Panc1 (cell line): ENCODE results near the gene LRPPRC. TPM values are rescaled to one million over a fixed set of nuclear protein-coding genes. Genes with fewer than 3 reads are reported as not detected.

Experiments
- ATAC-seq: fragments of 200-7000 bp; cut with Tn5 transposase; 2 replicates; pipeline ENCODE4 v1.9.1; 2020; ENCODE audit warnings: mild to moderate bottlenecking, moderate library complexity
- BruUV-seq: library from RNA; stranded (reverse); fragments of 400-500 nt; replicated peaks from 2 replicates; lab custom pipeline; 2021; lab: Mats Ljungman, UMichigan
- CTCF ChIA-PET: fragments of 300-600 bp; sonication (Branson Sonifier 250); formaldehyde crosslinking; loops from one replicate; lab custom pipeline; 2022; ENCODE audit warnings: antibody characterized with exemption; lab: Charles Lee
- POLR2A ChIA-PET: fragments of 300-600 bp; sonication (Branson Sonifier 250); formaldehyde crosslinking; loops from one replicate; lab custom pipeline; 2022; ENCODE audit warnings: antibody characterized with exemption; lab: Charles Lee
- DNase-seq: peaks from one replicate; pipeline ENCODE4 v3.0.0-alpha.2; 2010; ENCODE audit warnings: low read depth, low spot score
- H3K27ac ChIP-seq: 2 replicates; pipeline ENCODE4 v1.5.1; 2011; ENCODE audit warnings: mild to moderate bottlenecking, low read length, inconsistent platforms
- H3K27me3 ChIP-seq: fragments of 200-500 bp; sonication (Bioruptor generic); 2 replicates; pipeline ENCODE4 v1.6.0; 2014; ENCODE audit warnings: low read length, inconsistent platforms; ENCODE audit not compliant: control insufficient read depth, insufficient read depth
- H3K36me3 ChIP-seq: fragments of 200-500 bp; sonication (Bioruptor generic); 2 replicates; pipeline ENCODE4 v1.5.1; 2014; ENCODE audit warnings: inconsistent platforms, mild to moderate bottlenecking, low read length, moderate library complexity; ENCODE audit not compliant: control insufficient read depth, insufficient read depth
- H3K4me1 ChIP-seq: 2 replicates; pipeline ENCODE4 v1.5.1; 2011; ENCODE audit warnings: inconsistent platforms, mild to moderate bottlenecking, low read length, moderate library complexity; ENCODE audit not compliant: control insufficient read depth, insufficient read depth
- H3K4me3 ChIP-seq, 2 experiments: 2 replicates each; pipeline ENCODE4 v1.5.1; 2011 to 2012; ENCODE audit warnings: low read depth in 2 of 2, low read length in 2 of 2, mild to moderate bottlenecking in 2 of 2, inconsistent platforms in 1 of 2, moderate library complexity in 1 of 2
- H3K9me3 ChIP-seq: fragments of 200-500 bp; sonication (Bioruptor generic); 2 replicates; pipeline ENCODE4 v1.5.1; 2014; ENCODE audit warnings: low read depth, mild to moderate bottlenecking, inconsistent platforms, low read length, moderate library complexity; ENCODE audit not compliant: control insufficient read depth, insufficient read depth
- POLR2AphosphoS5 ChIP-seq: IDR thresholded peaks from 2 replicates; pipeline ENCODE4 v1.6.1; 2012; ENCODE audit warnings: mild to moderate bottlenecking, low read depth, low read length, moderate library complexity
- SIN3A ChIP-seq: IDR thresholded peaks from 2 replicates; pipeline ENCODE4 v1.6.1; 2012; ENCODE audit warnings: low read depth, mild to moderate bottlenecking, low read length, moderate library complexity, borderline replicate concordance; ENCODE audit not compliant: insufficient read depth
- TCF7L2 ChIP-seq: IDR thresholded peaks from 2 replicates; pipeline ENCODE4 v1.6.1; 2011; ENCODE audit warnings: mild to moderate bottlenecking, low read depth, low read length, inconsistent platforms
- in situ Hi-C: cut with HindIII; loops from 2 replicates; pipeline ENCODE4 v1.10.0; 2016; ENCODE audit warnings: low sequenced_read_pairs, low pct_unique_long_range_greater_than_20kb
- intact Hi-C: fragments of 100-400 bp; cut with micrococcal nuclease; formaldehyde crosslinking; loops from one replicate; pipeline ENCODE4 v1.10.0; 2022; ENCODE audit not compliant: unreplicated experiment
- total RNA-seq: library from RNA; stranded (reverse); gene quantifications from one replicate; pipeline ENCODE4 v1.2.1, GENCODE V29; 2021; ENCODE audit not compliant: unreplicated experiment
- TF ChIP-seq, protein P1 (sequence below): fragments of 450-650 bp; IDR thresholded peaks from 2 replicates; pipeline ENCODE4 v1.5.1; 2017; ENCODE audit warnings: mild to moderate bottlenecking
- TF ChIP-seq, protein P2 (sequence below), 2 experiments: IDR thresholded peaks; 2 replicates each; pipeline ENCODE4 v1.6.1; 2011 to 2012; ENCODE audit warnings: low read depth in 2 of 2, control low read depth in 1 of 2, low read length in 1 of 2, mild to moderate bottlenecking in 1 of 2, moderate library complexity in 1 of 2; ENCODE audit not compliant: insufficient read depth in 1 of 2

LRPPRC gene
- total RNA-seq, 1 experiment from 2014 or later = 207 TPM

DNA sequence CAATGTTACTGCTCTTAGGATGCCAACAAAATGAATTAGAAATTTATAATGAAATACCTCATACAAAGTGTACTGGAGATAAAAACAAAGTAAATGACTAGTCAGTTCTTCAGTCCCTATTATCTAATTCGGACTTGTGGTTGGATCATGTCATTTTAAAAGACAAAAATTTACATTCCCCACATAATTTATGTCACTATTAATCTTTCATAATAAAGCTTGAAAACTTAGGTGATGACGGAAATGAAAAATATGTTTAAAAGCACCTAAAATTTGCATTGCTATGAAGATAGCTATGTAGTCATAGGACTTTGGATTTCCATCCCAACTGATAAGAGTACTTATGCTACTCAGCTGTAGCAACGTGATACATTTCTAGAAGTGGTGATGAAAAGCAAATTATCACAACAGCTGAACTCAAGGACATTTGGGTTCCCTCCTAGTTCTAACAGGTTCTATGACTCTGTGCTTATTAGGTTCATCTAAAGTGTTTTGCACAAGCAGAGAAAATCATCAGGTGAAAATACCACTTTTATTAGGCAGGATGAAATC lies 58.4 kb downstream of the LRPPRC start:
- BruUV-seq = no TSS peak
- TF ChIP-seq SIN3A = no peak
- TF ChIP-seq, protein P1, sequence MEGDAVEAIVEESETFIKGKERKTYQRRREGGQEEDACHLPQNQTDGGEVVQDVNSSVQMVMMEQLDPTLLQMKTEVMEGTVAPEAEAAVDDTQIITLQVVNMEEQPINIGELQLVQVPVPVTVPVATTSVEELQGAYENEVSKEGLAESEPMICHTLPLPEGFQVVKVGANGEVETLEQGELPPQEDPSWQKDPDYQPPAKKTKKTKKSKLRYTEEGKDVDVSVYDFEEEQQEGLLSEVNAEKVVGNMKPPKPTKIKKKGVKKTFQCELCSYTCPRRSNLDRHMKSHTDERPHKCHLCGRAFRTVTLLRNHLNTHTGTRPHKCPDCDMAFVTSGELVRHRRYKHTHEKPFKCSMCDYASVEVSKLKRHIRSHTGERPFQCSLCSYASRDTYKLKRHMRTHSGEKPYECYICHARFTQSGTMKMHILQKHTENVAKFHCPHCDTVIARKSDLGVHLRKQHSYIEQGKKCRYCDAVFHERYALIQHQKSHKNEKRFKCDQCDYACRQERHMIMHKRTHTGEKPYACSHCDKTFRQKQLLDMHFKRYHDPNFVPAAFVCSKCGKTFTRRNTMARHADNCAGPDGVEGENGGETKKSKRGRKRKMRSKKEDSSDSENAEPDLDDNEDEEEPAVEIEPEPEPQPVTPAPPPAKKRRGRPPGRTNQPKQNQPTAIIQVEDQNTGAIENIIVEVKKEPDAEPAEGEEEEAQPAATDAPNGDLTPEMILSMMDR = no peak
- intact Hi-C loops (no loop called here), in situ Hi-C loops (no loop called here)
- DNase-seq (no peak), ATAC-seq (no peak)
- ChIA-PET CTCF (no interaction called here), POLR2A (no interaction called here)
- Histone ChIP-seq H3K4me1 (peaks cover 10% of the 10 kb centered on the region; the same call in 1 of the 2 replicates), H3K36me3 (peaks cover 50% of the 10 kb centered on the region), H3K9me3 (no peaks in the 10 kb centered on the region), H3K27me3 (no peaks in the 10 kb centered on the region), H3K27ac (no peak overlapping the region), H3K4me3 (no peak overlapping the region)

GRCh38 chr2:43934567-43934966 lies 61.2 kb downstream of the LRPPRC start:
- DNase-seq (no peak), ATAC-seq (no peak)
- Histone ChIP-seq H3K27me3 (no peaks in the 10 kb centered on the region), H3K27ac (no peak overlapping the region), H3K36me3 (peaks cover 44% of the 10 kb centered on the region), H3K9me3 (no peaks in the 10 kb centered on the region), H3K4me1 (no peaks in the 10 kb centered on the region), H3K4me3 (no peak overlapping the region)
- TF ChIP-seq SIN3A (no peak), TCF7L2 (no peak), POLR2AphosphoS5 (no peak)
- TF ChIP-seq, protein P2, sequence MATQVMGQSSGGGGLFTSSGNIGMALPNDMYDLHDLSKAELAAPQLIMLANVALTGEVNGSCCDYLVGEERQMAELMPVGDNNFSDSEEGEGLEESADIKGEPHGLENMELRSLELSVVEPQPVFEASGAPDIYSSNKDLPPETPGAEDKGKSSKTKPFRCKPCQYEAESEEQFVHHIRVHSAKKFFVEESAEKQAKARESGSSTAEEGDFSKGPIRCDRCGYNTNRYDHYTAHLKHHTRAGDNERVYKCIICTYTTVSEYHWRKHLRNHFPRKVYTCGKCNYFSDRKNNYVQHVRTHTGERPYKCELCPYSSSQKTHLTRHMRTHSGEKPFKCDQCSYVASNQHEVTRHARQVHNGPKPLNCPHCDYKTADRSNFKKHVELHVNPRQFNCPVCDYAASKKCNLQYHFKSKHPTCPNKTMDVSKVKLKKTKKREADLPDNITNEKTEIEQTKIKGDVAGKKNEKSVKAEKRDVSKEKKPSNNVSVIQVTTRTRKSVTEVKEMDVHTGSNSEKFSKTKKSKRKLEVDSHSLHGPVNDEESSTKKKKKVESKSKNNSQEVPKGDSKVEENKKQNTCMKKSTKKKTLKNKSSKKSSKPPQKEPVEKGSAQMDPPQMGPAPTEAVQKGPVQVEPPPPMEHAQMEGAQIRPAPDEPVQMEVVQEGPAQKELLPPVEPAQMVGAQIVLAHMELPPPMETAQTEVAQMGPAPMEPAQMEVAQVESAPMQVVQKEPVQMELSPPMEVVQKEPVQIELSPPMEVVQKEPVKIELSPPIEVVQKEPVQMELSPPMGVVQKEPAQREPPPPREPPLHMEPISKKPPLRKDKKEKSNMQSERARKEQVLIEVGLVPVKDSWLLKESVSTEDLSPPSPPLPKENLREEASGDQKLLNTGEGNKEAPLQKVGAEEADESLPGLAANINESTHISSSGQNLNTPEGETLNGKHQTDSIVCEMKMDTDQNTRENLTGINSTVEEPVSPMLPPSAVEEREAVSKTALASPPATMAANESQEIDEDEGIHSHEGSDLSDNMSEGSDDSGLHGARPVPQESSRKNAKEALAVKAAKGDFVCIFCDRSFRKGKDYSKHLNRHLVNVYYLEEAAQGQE (IDR thresholded peaks at IDR 0.05; ENCODE audit: insufficient read depth in 1 of 2, low read depth in 2 of 2, low read length in 1 of 2) = no peak
- TF ChIP-seq, protein P1 = no peak
- ChIA-PET POLR2A (interaction anchor here (0.6 kb wide), 1 partner anchor 42 kb away, joined by 3 read pairs; no protein-coding TSS in a partner anchor), CTCF (no interaction called here)
- in situ Hi-C loops = no loop called here
- BruUV-seq = no TSS peak
- intact Hi-C loops = no loop called here
